Smooth muscle cell (in vitro differentiated cells): ENCODE data around the gene IPO11. TPM values are rescaled to one million over a fixed set of nuclear protein-coding genes. Genes with fewer than 3 reads are reported as not detected.
"Not testable (repeated sequence)": the region's sequence is repeated elsewhere in the genome, so short reads cannot be mapped to it uniquely, and the experiment has no call there.

Experiments used
- DNase-seq: peaks from one replicate; lab custom pipeline; 2025; ENCODE audit not compliant: unreplicated experiment; lab: John Stamatoyannopoulos, UW
- H2AFZ ChIP-seq: fragments of 200-600 bp; sonication (generic); 2 replicates; pipeline ENCODE4 v1.6.0; 2016; ENCODE audit warnings: antibody characterized with exemption, low read depth, mild to moderate bottlenecking
- H3F3A ChIP-seq: fragments of 200-600 bp; sonication (generic); 2 replicates; pipeline ENCODE4 v1.6.0; 2017; ENCODE audit warnings: antibody characterized with exemption, low read depth
- H3K27ac ChIP-seq: fragments of 200-600 bp; sonication (generic); 2 replicates; pipeline ENCODE4 v1.5.1; 2016; ENCODE audit warnings: low read depth, mild to moderate bottlenecking
- H3K27me3 ChIP-seq: fragments of 200-600 bp; sonication (generic); 2 replicates; pipeline ENCODE4 v1.6.1; 2016; ENCODE audit warnings: low read depth, mild to moderate bottlenecking
- H3K36me3 ChIP-seq: fragments of 200-600 bp; sonication (generic); 2 replicates; pipeline ENCODE4 v1.5.1; 2016; ENCODE audit warnings: low read depth
- H3K4me1 ChIP-seq: fragments of 200-600 bp; sonication (generic); 2 replicates; pipeline ENCODE4 v1.5.1; 2016; ENCODE audit warnings: low read depth
- H3K4me2 ChIP-seq: fragments of 200-600 bp; sonication (generic); 2 replicates; pipeline ENCODE4 v1.6.0; 2016; ENCODE audit warnings: mild to moderate bottlenecking
- H3K4me3 ChIP-seq: fragments of 200-600 bp; sonication (generic); 2 replicates; pipeline ENCODE4 v1.5.1; 2016; ENCODE audit warnings: mild to moderate bottlenecking
- H3K79me2 ChIP-seq: fragments of 200-600 bp; sonication (generic); 2 replicates; pipeline ENCODE4 v1.6.0; 2016; ENCODE audit warnings: low read depth, mild to moderate bottlenecking
- H3K9ac ChIP-seq: fragments of 200-600 bp; sonication (generic); 2 replicates; pipeline ENCODE4 v1.6.0; 2016; ENCODE audit warnings: low read depth
- H3K9me3 ChIP-seq: fragments of 200-600 bp; sonication (generic); replicated peaks from 2 replicates; pipeline ENCODE4 v1.5.1; 2016; ENCODE audit warnings: low read depth
- H4K20me1 ChIP-seq: fragments of 200-600 bp; sonication (generic); 2 replicates; pipeline ENCODE4 v1.6.0; 2016; ENCODE audit warnings: low read depth
- WGBS: methylation state at CpG from one replicate; pipeline ENCODE4 v1.1.7; 2016; ENCODE audit warnings: low lambda C conversion rate; 5-methylcytosine and 5-hydroxymethylcytosine counted together
- polyA plus RNA-seq: library from polyadenylated mRNA; unstranded; fragments of >200 nt; fragmentation: Nextera tagmentation; extraction: Ambion mirVana; gene quantifications from 2 replicates; pipeline ENCODE4 v1.2.1, GENCODE V29; 2016
- small RNA-seq: library from RNA; depleted of rRNA; stranded (forward); fragments of <200 nt; gene quantifications from one replicate; pipeline ENCODE3, GENCODE V24; 2014
- total RNA-seq: library from RNA; depleted of rRNA; stranded (reverse); fragments of >200 nt; gene quantifications from 2 replicates; pipeline ENCODE4 v1.2.3, GENCODE V29; 2014
- TF ChIP-seq, protein P1 (sequence below): fragments of 200-600 bp; sonication (generic); IDR thresholded peaks from 2 replicates; pipeline ENCODE4 v1.5.1; 2017; ENCODE audit warnings: borderline replicate concordance, mild to moderate bottlenecking, antibody characterized with exemption; ENCODE audit not compliant: insufficient read depth, poor library complexity, severe bottlenecking

The IPO11 gene
- total and polyA plus RNA-seq, 2 experiments from 2014 or later: 9.3 to 31.8 TPM

- Histone ChIP-seq H3K36me3 (no peaks in the 10 kb centered on the region), H3K4me3 (no peak overlapping the region), H3K9ac (no peak overlapping the region), H3K27ac (no peak overlapping the region), H3K27me3 (no peaks in the 10 kb centered on the region), H4K20me1 (no peaks in the 10 kb centered on the region), H3F3A (no peaks in the 10 kb centered on the region), H3K79me2 (no peaks in the 10 kb centered on the region), H2AFZ (no peak overlapping the region), H3K4me1 (no peaks in the 10 kb centered on the region), H3K4me2 (no peak overlapping the region), H3K9me3 (no peaks in the 10 kb centered on the region)
- TF ChIP-seq, protein P1, sequence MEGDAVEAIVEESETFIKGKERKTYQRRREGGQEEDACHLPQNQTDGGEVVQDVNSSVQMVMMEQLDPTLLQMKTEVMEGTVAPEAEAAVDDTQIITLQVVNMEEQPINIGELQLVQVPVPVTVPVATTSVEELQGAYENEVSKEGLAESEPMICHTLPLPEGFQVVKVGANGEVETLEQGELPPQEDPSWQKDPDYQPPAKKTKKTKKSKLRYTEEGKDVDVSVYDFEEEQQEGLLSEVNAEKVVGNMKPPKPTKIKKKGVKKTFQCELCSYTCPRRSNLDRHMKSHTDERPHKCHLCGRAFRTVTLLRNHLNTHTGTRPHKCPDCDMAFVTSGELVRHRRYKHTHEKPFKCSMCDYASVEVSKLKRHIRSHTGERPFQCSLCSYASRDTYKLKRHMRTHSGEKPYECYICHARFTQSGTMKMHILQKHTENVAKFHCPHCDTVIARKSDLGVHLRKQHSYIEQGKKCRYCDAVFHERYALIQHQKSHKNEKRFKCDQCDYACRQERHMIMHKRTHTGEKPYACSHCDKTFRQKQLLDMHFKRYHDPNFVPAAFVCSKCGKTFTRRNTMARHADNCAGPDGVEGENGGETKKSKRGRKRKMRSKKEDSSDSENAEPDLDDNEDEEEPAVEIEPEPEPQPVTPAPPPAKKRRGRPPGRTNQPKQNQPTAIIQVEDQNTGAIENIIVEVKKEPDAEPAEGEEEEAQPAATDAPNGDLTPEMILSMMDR: no peak
- DNase-seq: no peak
- WGBS: 94% methylated on average over 8 of the region's 8 CpGs
Observed at GRCh38 chr5:62661126-62661525, 248.6 kb downstream of the IPO11 start.

DNA sequence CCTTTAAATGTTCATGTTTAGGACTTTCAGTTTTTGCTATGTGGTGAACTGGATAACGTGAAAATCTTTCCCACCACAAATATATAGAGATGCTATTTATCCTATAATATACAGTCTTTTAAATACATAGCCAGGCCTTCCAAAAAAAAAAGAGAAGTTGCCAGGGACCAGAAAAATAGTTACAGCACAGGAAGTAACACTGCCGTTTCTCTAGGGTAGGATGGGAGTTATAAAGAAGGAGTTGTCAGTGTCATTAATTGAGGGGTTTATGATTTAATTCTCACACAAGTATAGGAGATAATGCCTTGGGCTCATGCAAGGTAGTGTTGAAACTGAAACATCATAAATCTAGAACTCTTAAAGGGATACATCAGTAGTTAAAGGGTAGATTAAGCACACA, 250.0 kb downstream of the IPO11 start:
- Histone ChIP-seq H3K4me1 (no peaks in the 10 kb centered on the region), H4K20me1 (no peaks in the 10 kb centered on the region), H3K4me2 (no peak overlapping the region), H3F3A (no peaks in the 10 kb centered on the region), H3K27ac (no peak overlapping the region), H3K9me3 (no peaks in the 10 kb centered on the region), H3K36me3 (no peaks in the 10 kb centered on the region), H3K79me2 (no peaks in the 10 kb centered on the region), H3K4me3 (no peak overlapping the region), H2AFZ (no peak overlapping the region), H3K27me3 (no peaks in the 10 kb centered on the region), H3K9ac (no peak overlapping the region)
- no peak for DNase-seq
- 94% methylated on average over 2 of the region's 2 CpGs for WGBS
- TF ChIP-seq, protein P1: no peak

DNA sequence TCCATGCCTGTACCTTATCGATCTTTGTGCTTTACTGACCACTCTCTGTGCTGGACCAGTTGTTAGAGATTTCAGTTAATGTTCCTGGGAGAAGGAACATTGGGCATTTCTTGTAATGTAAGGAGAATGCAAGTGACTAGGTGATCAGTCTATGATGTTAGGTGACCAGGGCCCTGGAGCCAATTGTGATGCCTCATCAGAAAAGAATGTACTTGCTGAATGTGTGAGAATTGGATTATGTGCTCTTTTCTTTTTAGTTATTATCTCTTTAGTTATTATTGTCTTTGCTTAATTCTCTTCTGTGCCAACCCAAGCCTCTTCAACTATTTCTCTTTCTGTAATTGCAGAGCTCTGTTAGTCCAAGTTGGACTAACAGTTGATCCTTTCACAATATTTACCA, 258.9 kb downstream of the IPO11 start:
- WGBS: 93% methylated on average over 1 of the region's 1 CpG
- H3K4me1 ChIP-seq: no peaks in the 10 kb centered on the region
- no peak overlapping the region for H2AFZ ChIP-seq

DNA sequence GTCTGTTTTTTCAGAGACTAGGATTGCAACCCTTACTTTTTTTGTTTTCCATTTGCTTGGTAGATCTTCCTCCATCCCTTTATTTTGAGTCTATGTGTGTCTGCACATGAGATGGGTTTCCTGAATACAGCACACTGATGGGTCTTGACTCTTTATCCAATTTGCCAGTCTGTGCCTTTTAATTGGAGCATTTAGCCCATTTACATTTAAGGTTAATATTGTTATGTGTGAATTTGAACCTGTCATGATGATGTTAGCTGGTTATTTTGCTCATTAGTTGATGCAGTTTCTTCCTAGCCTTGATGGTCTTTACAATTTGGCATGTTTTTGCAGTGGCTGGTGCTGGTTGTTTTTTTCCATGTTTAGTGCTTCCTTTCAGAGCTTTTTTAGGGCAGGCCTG, 264.0 kb downstream of the IPO11 start:
- not testable (repeated sequence) for H3K27ac ChIP-seq, H2AFZ ChIP-seq, H4K20me1 ChIP-seq, H3K9ac ChIP-seq, H3K4me3 ChIP-seq, H3F3A ChIP-seq, H3K4me2 ChIP-seq, H3K27me3 ChIP-seq, H3K4me1 ChIP-seq, H3K36me3 ChIP-seq, H3K79me2 ChIP-seq, H3K9me3 ChIP-seq, DNase-seq

More for the DNA sequence above, 258.9 kb downstream of the IPO11 start:
- Histone ChIP-seq H3K4me2 (no peak overlapping the region), H3K4me3 (no peak overlapping the region), H3F3A (no peaks in the 10 kb centered on the region), H3K27ac (no peak overlapping the region), H3K27me3 (no peaks in the 10 kb centered on the region), H3K9me3 (no peaks in the 10 kb centered on the region), H3K79me2 (no peaks in the 10 kb centered on the region), H3K36me3 (no peaks in the 10 kb centered on the region), H4K20me1 (no peaks in the 10 kb centered on the region), H3K9ac (no peak overlapping the region)
- TF ChIP-seq, protein P1: no peak
- no peak for DNase-seq

Small RNA genes lying within 50 kb of the gene (small RNA-seq; reads per million reads assigned to genes)
- gene CKS1BP3: 0.13 reads per million
- not detected for gene RNU6-661P

Other genes with a start within 250 kb of the IPO11 start
- 67.8 and 89.2 TPM in 2 replicates for gene KIF2A, start 106.6 kb upstream of the IPO11 start, total RNA-seq
- gene KIF2A, start 106.6 kb upstream of the IPO11 start, polyA plus RNA-seq: 34.4 and 36.4 TPM in 2 replicates
- 29.2 and 44.6 TPM in 2 replicates for gene DIMT1, start 8.9 kb upstream of the IPO11 start, total RNA-seq
- gene DIMT1, start 8.9 kb upstream of the IPO11 start, polyA plus RNA-seq: 27.8 and 28.1 TPM in 2 replicates
- gene LRRC70, start 166.1 kb downstream of the IPO11 start, total RNA-seq: 0.13 and 0.36 TPM in 2 replicates
- gene LRRC70, start 166.1 kb downstream of the IPO11 start, polyA plus RNA-seq: 0.22 TPM in 1 of 2 replicates, not detected in the other